ENCODE results near the gene PPDPF. TPM values are rescaled to one million over a fixed set of nuclear protein-coding genes. Genes with fewer than 3 reads are reported as not detected.

PPDPF gene
- 66.2 TPM for total RNA-seq

DNA sequence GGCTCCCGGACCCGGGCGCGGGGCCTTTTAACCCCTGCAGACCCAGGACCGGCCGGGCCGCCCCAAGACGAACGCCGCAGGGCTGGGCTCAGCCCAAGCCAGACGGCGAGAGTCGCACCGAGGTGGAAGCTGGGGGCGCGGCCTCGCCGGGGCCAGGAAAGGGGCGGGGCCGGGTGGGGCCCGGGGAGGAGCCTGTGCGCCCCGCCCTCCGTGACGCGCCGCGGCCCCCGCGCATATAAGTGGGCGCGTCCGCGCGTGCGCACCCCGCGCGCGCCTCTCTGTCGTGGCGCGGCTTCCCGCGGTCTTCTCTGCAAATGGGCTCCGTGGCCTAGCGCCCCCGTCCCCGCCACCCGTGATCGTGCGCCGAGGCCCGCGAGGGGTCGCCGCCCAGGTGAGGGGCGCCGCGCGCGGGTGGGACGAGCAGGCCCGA is at the start of gene PPDPF:
Gene PPDPF, plus strand, starts transcription at position 262 of the 430 bp plus-strand sequence. CDS start 544 bp downstream, outside the sequence.

DNA sequence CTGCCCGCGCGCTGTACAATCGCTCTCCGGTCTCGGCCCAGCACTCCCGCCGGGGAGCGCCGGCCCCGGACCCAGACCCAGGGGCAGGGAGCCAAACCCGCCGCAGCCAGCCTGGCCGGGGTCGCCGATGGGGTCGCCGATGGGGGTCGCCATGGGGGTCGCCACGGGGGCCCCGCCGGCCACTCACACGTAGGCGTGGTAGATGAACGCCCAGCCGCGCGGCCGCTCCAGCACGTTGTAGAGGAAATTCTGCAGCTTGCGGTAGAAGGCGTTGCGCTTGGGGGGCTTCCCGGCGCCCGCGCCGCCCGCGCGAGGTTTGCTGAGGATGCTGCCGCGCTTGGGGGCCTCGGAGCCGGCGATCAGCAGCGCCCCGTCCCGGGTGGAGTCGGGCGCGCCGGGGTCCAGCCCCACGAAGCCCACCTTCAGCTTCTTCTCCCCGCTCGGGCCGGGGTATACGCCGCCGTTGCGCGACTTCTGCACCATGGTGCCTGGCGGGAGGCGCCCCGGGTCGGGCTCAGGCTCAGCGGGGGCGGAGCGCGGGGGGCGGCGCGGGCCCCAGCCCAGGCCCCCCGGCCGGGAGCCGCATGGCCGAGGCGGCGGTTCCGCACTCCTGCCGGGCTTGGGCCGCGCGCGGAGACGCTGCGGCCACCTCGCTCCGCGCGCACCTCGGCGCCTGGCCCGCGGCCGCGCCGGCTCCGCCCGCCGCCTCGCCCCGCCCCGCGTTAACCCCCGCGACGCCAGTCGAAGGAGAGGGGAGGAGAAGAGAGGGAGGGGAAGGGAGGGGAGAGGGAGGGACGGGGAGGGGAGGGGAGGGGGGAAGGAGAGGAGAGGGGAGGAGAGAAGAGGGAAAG is 48.4 kb upstream of the PPDPF start, which contains the start of gene KCNQ2:
Gene KCNQ2, minus strand, starts transcription at position 675 of the 851 bp plus-strand sequence. Its CDS starts 192 bp downstream, at position 483.

GRCh38 chr20:63498960-63499337 is 21.6 kb upstream of the PPDPF start, which contains the start of gene EEF1A2:
TSS of gene EEF1A2 (minus strand) at chr20:63499083. CDS start at chr20:63497763, 1,320 bp downstream.

GRCh38 chr20:63536997-63537524 is 16.5 kb downstream of the PPDPF start, which contains the start of gene PTK6:
TSS of gene PTK6 (minus strand) at chr20:63537376. CDS start at chr20:63537314, 62 bp downstream.

GRCh38 chr20:63547725-63548480 is 27.3 kb downstream of the PPDPF start, which contains the start of gene SRMS:
TSS of gene SRMS (minus strand) at chr20:63547749. CDS start at chr20:63547463, 286 bp downstream.

DNA sequence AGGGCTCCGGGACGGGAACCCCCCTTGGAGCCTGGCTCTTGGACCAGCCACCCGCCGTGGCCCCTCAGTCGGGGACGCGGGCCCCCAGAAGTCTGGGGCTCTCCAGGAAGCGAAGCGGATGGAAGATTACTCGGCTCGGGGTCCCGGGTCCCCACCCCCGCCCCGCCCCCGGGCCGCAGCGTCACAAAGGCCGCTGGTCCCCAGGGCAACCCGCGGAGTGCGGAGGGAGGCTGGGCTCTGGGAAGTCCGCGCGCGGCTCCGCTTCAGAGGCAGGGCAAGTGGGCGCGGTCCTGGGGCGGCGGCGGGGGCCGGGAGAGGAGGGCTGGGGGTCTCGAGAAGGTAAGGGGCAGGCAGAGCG is 33.3 kb downstream of the PPDPF start, which contains the start of gene FNDC11:
Gene FNDC11, plus strand, starts transcription at position 227 of the 358 bp plus-strand sequence. CDS start 1,505 bp downstream, outside the sequence.

Other genes with a start within 250 kb of the PPDPF start
- 37.6 TPM for gene ARFGAP1, start 248.0 kb upstream of the PPDPF start, total RNA-seq
- 3.7 TPM for gene COL20A1, start 227.6 kb upstream of the PPDPF start, total RNA-seq
- gene CHRNA4, start 159.4 kb upstream of the PPDPF start, total RNA-seq: 26.5 TPM
- gene KCNQ2, start 48.1 kb upstream of the PPDPF start, total RNA-seq: 188 TPM
- 313 TPM for gene EEF1A2, start 21.7 kb upstream of the PPDPF start, total RNA-seq
- not detected for gene PTK6, start 16.6 kb downstream of the PPDPF start, total RNA-seq
- gene SRMS, start 27.0 kb downstream of the PPDPF start, total RNA-seq: not detected
- gene FNDC11, start 33.4 kb downstream of the PPDPF start, total RNA-seq: 3.5 TPM
- gene HELZ2, start 53.5 kb downstream of the PPDPF start, total RNA-seq: 5.3 TPM
- gene GMEB2, start 106.3 kb downstream of the PPDPF start, total RNA-seq: 7.8 TPM
- 191 TPM for gene STMN3, start 132.7 kb downstream of the PPDPF start, total RNA-seq
- 8.8 TPM for gene RTEL1, start 137.5 kb downstream of the PPDPF start, total RNA-seq
- gene TNFRSF6B, start 175.9 kb downstream of the PPDPF start, total RNA-seq: 1.6 TPM
- gene ARFRP1, start 187.2 kb downstream of the PPDPF start, total RNA-seq: 26.3 TPM
- gene ZGPAT, start 187.3 kb downstream of the PPDPF start, total RNA-seq: 12.0 TPM
- gene LIME1, start 215.9 kb downstream of the PPDPF start, total RNA-seq: 3.5 TPM
- gene SLC2A4RG, start 219.0 kb downstream of the PPDPF start, total RNA-seq: 4.6 TPM

All from diencephalon (tissue), 1 donor.